ENCODE measurements around the gene ANO9.
A peak's percentile ranks its signal among the peaks of the same experiment; 100 is the strongest.
"Not testable (repeated sequence)": the region's sequence is repeated elsewhere in the genome, so short reads cannot be mapped to it uniquely, and the experiment has no call there.

ANO9 gene

GRCh38 chr11:434496-434895 lies 7.3 kb downstream of the ANO9 start:
- no peak for DNase-seq (ENCODE audit: low spot score)

- no peak for DNase-seq (ENCODE audit: low spot score)
These were observed 8.2 kb downstream of the ANO9 start for GRCh38 chr11:433641-434040.

GRCh38 chr11:433111-433510 lies 8.7 kb downstream of the ANO9 start:
- DNase-seq (ENCODE audit: low spot score), result no peak

- DNase-seq (ENCODE audit: low spot score), result no peak
These were observed 9.2 kb downstream of the ANO9 start for GRCh38 chr11:432501-433100.

GRCh38 chr11:431921-432320 lies 9.9 kb downstream of the ANO9 start:
- no peak for DNase-seq (ENCODE audit: low spot score)

GRCh38 chr11:429931-430456 lies 11.8 kb downstream of the ANO9 start:
- no peak for DNase-seq (ENCODE audit: low spot score)

- no peak for DNase-seq (ENCODE audit: low spot score)
These were observed 12.4 kb downstream of the ANO9 start for GRCh38 chr11:429391-429790.

GRCh38 chr11:428295-428694 lies 13.5 kb downstream of the ANO9 start:
- no peak for DNase-seq (ENCODE audit: low spot score)

- DNase-seq (ENCODE audit: low spot score), result no peak
These were observed 15.0 kb downstream of the ANO9 start for GRCh38 chr11:426851-427250.

GRCh38 chr11:425301-425700 lies 16.5 kb downstream of the ANO9 start:
- DNase-seq (ENCODE audit: low spot score), result no peak

GRCh38 chr11:424766-425165 lies 17.0 kb downstream of the ANO9 start:
- not testable (repeated sequence) for DNase-seq (ENCODE audit: low spot score)

- DNase-seq (ENCODE audit: low spot score), result no peak
These were observed 17.6 kb downstream of the ANO9 start for GRCh38 chr11:424232-424631.

- no peak for DNase-seq (ENCODE audit: low spot score)
These were observed 19.6 kb downstream of the ANO9 start for GRCh38 chr11:422249-422656.

GRCh38 chr11:420911-421321 lies 20.9 kb downstream of the ANO9 start:
- no peak for DNase-seq (ENCODE audit: low spot score)

- DNase-seq (ENCODE audit: low spot score), result no peak
These were observed 21.5 kb downstream of the ANO9 start for GRCh38 chr11:420054-420910.

- DNase-seq (ENCODE audit: low spot score), result no peak
These were observed 22.4 kb downstream of the ANO9 start for GRCh38 chr11:419248-420005.

- DNase-seq (ENCODE audit: low spot score), result no peak
These were observed 23.2 kb downstream of the ANO9 start for GRCh38 chr11:418343-419247.

GRCh38 chr11:417652-418342 lies 24.0 kb downstream of the ANO9 start:
- no peak for DNase-seq (ENCODE audit: low spot score)

GRCh38 chr11:416757-417621 lies 24.8 kb downstream of the ANO9 start:
- DNase-seq (ENCODE audit: low spot score), result peak; percentile 50
